ENCODE results near the gene FBXL20. TPM values are rescaled to one million over a fixed set of nuclear protein-coding genes. Genes with fewer than 3 reads are reported as not detected.

The FBXL20 gene
- total RNA-seq, 3 donors from 2014 or later, result 17.0 to 33.1 (median 25.3) TPM

DNA sequence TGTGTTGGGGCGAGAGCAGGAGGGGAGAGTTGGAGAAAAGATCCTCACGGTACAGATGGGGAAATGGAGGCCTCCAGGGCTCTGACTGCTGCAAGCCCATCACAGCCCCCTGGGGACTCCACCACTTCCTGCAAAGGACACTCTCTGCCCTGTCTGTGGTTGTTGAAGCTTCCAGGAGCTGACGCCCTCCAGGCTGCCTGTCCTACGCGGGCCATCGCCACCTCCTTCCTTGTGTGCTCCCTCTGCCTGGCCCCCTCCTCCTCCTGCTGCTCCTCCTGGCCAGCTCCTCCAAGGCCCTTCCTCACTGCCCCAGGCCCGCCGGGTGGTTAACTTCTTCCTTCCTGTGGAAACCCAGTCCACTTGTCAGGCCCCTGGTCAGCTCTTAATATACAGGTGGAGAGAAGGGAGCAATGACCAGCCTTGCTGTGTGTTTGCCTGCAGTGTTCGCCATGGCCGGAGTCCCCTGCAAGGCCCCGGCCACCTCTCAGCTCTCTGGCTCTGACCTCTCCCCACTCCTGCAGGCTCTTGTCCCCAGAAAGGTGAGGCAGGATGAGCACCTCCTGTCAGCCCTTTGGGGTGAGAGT is 157.3 kb downstream of the FBXL20 start:
- no peak overlapping the region for H3K4me3 ChIP-seq
- intact Hi-C loops (cut with DNase I; ENCODE audit: low total_unique reads), result no loop called here
- H3K36me3 ChIP-seq, result no peaks in the 10 kb centered on the region
- TF ChIP-seq POLR2AphosphoS5 (IDR thresholded peaks at IDR 0.05), result no peak
- TF ChIP-seq, protein P1, sequence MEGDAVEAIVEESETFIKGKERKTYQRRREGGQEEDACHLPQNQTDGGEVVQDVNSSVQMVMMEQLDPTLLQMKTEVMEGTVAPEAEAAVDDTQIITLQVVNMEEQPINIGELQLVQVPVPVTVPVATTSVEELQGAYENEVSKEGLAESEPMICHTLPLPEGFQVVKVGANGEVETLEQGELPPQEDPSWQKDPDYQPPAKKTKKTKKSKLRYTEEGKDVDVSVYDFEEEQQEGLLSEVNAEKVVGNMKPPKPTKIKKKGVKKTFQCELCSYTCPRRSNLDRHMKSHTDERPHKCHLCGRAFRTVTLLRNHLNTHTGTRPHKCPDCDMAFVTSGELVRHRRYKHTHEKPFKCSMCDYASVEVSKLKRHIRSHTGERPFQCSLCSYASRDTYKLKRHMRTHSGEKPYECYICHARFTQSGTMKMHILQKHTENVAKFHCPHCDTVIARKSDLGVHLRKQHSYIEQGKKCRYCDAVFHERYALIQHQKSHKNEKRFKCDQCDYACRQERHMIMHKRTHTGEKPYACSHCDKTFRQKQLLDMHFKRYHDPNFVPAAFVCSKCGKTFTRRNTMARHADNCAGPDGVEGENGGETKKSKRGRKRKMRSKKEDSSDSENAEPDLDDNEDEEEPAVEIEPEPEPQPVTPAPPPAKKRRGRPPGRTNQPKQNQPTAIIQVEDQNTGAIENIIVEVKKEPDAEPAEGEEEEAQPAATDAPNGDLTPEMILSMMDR (IDR thresholded peaks at IDR 0.05), result no peak
- no peak for TF ChIP-seq POLR2A (IDR thresholded peaks at IDR 0.05)
- H3K27me3 ChIP-seq, result no peaks in the 10 kb centered on the region
- peak overlapping the region in 1 of 2 donors; percentile 25 for H3K27ac ChIP-seq
- no peaks in the 10 kb centered on the region for H3K4me1 ChIP-seq
- no peak for DNase-seq (ENCODE audit: low spot score in 2 of 2)
- no peaks in the 10 kb centered on the region for H3K9me3 ChIP-seq

DNA sequence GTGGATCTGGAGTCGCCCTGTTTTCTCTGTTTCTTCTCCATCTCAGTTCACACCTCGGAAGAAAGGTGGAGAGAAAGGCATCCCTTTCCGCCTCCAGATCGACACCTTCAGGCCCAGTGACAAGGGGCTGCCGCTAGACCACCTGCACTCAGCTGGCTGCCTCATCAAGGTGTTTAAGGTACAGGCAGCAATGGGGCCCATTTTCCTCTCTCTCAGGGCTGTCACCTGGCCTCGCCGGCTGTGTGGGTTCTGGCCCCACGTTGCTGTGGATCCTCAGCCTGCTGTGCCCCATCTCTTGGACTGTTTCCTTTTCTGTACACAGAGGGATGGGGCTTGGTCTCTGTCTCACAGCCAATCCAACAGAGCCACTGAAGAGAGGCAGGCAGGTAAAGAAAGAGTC is 158.3 kb downstream of the FBXL20 start:
- Histone ChIP-seq H3K27me3 (no peaks in the 10 kb centered on the region), H3K27ac (no peak overlapping the region), H3K4me3 (no peak overlapping the region), H3K9me3 (no peaks in the 10 kb centered on the region), H3K36me3 (no peaks in the 10 kb centered on the region), H3K4me1 (peaks cover 0 to 2% of the 10 kb centered on the region in 2 donors)
- TF ChIP-seq, protein P1 (IDR thresholded peaks at IDR 0.05), result no peak
- TF ChIP-seq POLR2AphosphoS5 (IDR thresholded peaks at IDR 0.05) (no peak), POLR2A (IDR thresholded peaks at IDR 0.05) (no peak)
- intact Hi-C loops (cut with DNase I; ENCODE audit: low total_unique reads), result no loop called here
- DNase-seq (ENCODE audit: low spot score in 2 of 2), result no peak

GRCh38 chr17:39240631-39241030 is 160.8 kb downstream of the FBXL20 start:
- TF ChIP-seq POLR2A (IDR thresholded peaks at IDR 0.05) (no peak), POLR2AphosphoS5 (IDR thresholded peaks at IDR 0.05) (no peak)
- TF ChIP-seq, protein P1 (IDR thresholded peaks at IDR 0.05), result no peak
- H3K4me1 ChIP-seq, result peaks cover 0 to 15% of the 10 kb centered on the region in 2 donors
- no peaks in the 10 kb centered on the region for H3K36me3 ChIP-seq
- H3K27me3 ChIP-seq, result no peaks in the 10 kb centered on the region
- DNase-seq (ENCODE audit: low spot score in 2 of 2), result no peak
- no peak overlapping the region for H3K4me3 ChIP-seq
- no peaks in the 10 kb centered on the region for H3K9me3 ChIP-seq
- no peak overlapping the region for H3K27ac ChIP-seq
- intact Hi-C loops (cut with DNase I; ENCODE audit: low total_unique reads), result no loop called here

DNA sequence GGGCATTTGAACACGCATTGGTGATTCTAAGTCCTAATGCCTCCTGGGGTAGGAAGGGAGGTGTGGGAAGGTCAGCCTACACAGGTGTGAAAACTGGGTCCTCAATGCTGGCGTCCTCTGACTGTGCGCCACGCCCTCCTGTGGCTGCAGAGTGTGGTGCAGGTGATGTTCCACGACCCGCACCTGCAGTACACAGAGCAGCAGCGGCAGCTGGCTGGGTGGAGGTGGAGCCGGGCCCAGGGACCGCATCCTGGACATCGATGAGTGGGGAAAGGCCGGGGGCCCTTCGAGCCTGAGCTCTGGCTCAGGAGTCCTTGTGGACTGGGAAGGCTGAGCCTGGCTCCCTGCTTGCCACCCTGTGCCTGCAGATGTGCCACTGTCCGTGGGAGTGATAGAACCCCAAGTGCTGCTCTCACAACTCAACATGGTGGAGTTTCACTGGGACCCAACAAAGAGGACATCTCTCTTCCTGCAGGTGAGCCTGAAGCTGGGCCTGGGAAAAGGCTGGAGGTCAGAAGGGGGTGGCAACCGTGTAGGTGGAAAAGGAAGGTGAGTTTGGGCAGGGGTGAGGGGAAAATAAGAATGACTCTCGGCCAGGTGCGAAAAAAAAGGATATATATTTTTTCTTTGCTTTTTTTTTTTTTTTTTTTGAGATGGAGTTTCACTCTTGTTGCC is 161.6 kb downstream of the FBXL20 start:
- intact Hi-C loops (cut with DNase I; ENCODE audit: low total_unique reads), result no loop called here
- Histone ChIP-seq H3K36me3 (no peaks in the 10 kb centered on the region), H3K4me3 (no peak overlapping the region), H3K4me1 (peaks cover 0 to 16% of the 10 kb centered on the region in 2 donors), H3K27ac (no peak overlapping the region), H3K27me3 (no peaks in the 10 kb centered on the region), H3K9me3 (no peaks in the 10 kb centered on the region)
- DNase-seq (ENCODE audit: low spot score in 2 of 2), result peak; percentile 64 to 66
- no peak for TF ChIP-seq POLR2AphosphoS5 (IDR thresholded peaks at IDR 0.05)
- TF ChIP-seq, protein P1 (IDR thresholded peaks at IDR 0.05), result peak; percentile 30 to 70 (median 40)
- no peak for TF ChIP-seq POLR2A (IDR thresholded peaks at IDR 0.05)

DNA sequence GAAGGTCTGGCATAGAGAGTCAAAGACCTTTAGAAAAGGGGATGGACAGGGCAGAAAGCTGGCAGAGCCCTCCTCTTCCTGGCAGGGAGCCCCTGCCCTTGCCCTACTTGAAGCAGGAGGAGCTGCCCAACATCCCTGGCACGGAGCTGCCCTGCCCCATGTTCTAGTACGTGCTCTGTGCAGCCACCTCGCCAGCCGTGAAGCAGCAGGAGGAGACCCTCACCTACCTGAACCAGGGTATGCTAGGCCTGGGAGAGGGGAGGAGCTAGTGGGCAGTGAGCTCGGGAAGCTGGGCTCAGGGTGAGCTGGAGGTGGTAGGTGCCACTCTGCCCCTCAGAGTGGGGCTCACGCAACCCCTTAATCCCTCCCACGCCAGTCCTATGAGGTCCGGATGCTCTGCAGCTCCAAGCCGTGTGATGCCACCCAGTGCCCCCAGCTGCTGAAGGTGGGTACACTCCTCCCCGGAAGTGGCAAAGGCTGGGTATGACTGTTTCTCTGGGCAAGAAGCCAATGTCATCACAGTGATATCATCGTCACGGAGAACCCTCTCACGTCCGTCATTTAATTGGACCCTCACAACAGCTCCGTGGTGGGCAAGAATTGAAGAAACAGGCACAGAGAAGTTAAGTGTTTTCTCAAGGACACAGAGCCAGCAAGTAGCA is 163.0 kb downstream of the FBXL20 start:
- intact Hi-C loops (cut with DNase I; ENCODE audit: low total_unique reads), result no loop called here
- Histone ChIP-seq H3K4me1 (peaks cover 0 to 16% of the 10 kb centered on the region in 2 donors), H3K27me3 (no peaks in the 10 kb centered on the region), H3K27ac (peak overlapping the region; percentile 67 to 82), H3K9me3 (no peaks in the 10 kb centered on the region), H3K4me3 (peak overlapping the region in 2 of 3 donors; percentile 14 to 46), H3K36me3 (no peaks in the 10 kb centered on the region)
- TF ChIP-seq POLR2AphosphoS5 (IDR thresholded peaks at IDR 0.05), result peak in 1 of 3 donors; percentile 40
- TF ChIP-seq, protein P1 (IDR thresholded peaks at IDR 0.05), result no peak
- DNase-seq (ENCODE audit: low spot score in 2 of 2), result peak in 1 of 2 donors; percentile 68

Data from breast epithelium (tissue), 4 donors.